Prostate gland (tissue), 2 donors: ENCODE measurements around the gene ZFYVE16. TPM values are rescaled to one million over a fixed set of nuclear protein-coding genes. Genes with fewer than 3 reads are reported as not detected.
"Not testable (repeated sequence)": the region's sequence is repeated elsewhere in the genome, so short reads cannot be mapped to it uniquely, and the experiment has no call there.

Experiments
- DNase-seq: peaks from one replicate; pipeline ENCODE4 v3.0.0-alpha.2; 2019; ENCODE audit warnings: low spot score
- H3K27ac ChIP-seq, 2 donors: fragments of 200-600 bp; sonication (generic); 2 replicates each; pipeline ENCODE4 v1.5.1; 2017 to 2019
- H3K27me3 ChIP-seq: fragments of 200-600 bp; sonication (generic); replicated peaks from 2 replicates; pipeline ENCODE4 v1.5.1; 2019; ENCODE audit not compliant: insufficient read depth
- H3K36me3 ChIP-seq, 2 donors: fragments of 200-600 bp; sonication (generic); 1 replicate in 1 of 2; 2 replicates in 1 of 2; pipeline versions ENCODE4 v1.5.1 to v1.8.1; 2017 to 2019
- H3K4me1 ChIP-seq: fragments of 200-600 bp; sonication (generic); replicated peaks from 2 replicates; pipeline ENCODE4 v1.5.1; 2019
- H3K4me3 ChIP-seq, 2 donors: fragments of 200-600 bp; sonication (generic); 2 replicates each; pipeline ENCODE4 v1.5.1; 2017 to 2019
- H3K9me3 ChIP-seq: fragments of 200-600 bp; sonication (generic); 2 replicates; pipeline ENCODE4 v1.5.1; 2017
- POLR2A ChIP-seq: fragments of 450-650 bp; IDR thresholded peaks from one replicate; pipeline ENCODE4 v1.6.1; 2016; ENCODE audit warnings: antibody characterized with exemption, mild to moderate bottlenecking
- POLR2AphosphoS5 ChIP-seq: sonication (generic); formaldehyde crosslinking; IDR thresholded peaks from one replicate; pipeline ENCODE4 v1.6.1; 2017; ENCODE audit warnings: antibody characterized with exemption
- WGBS: methylation state at CpG from one replicate; pipeline ENCODE4 v1.1.5; 2018; 5-methylcytosine and 5-hydroxymethylcytosine counted together
- intact Hi-C: fragments of 100-400 bp; cut with DNase I; formaldehyde crosslinking; loops from one replicate; pipeline ENCODE4 v1.14.2; 2022
- total RNA-seq, 2 donors: library from RNA; depleted of rRNA; stranded (reverse); fragments of >200 nt; gene quantifications; one replicate each; pipeline ENCODE4 v1.1.0, GENCODE V29; 2016
- TF ChIP-seq, protein P1 (sequence below), 4 experiments: fragments of 200-600 bp in 2 of 4; fragments of 450-650 bp in 2 of 4; sonication (generic) in 2 of 4; IDR thresholded peaks; 1 replicate in 3 of 4; 2 replicates in 1 of 4; pipeline ENCODE4 v1.5.1; 2016 to 2019; ENCODE audit warnings: antibody characterized with exemption in 4 of 4, mild to moderate bottlenecking in 2 of 4, moderate library complexity in 2 of 4

The ZFYVE16 gene
- total RNA-seq, 2 donors from 2014 or later, result 29.4 to 41.1 TPM

DNA sequence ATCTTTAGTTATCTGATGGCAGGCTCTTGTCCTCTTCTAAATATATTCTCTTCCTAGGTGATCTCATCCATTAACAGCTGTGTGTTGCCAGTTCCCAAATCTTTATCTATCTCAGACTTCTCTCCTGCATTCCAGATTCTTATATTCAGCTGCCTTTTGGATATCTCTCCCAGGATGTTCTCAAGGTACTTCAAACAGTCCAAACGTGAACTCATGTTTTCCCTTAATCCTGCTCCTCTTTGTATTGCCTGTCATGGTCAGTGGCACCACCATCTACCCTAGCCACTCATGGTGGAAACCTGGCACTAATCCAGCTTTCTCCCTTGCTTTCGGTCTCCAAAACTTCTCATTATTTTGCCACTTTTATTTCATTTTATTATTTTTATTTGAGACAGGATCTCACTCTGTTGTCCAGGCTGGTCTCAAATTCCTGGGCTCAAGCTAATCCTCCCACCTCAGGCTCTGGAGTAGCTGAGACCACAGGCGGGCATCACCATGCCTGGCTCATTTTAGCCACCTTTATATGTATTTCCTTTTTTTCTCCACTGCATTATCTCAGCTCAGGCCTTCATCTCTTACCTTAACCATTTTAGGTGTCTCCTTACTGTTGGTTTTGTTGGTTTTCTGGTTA is 3.8 kb downstream of the ZFYVE16 start:
- Histone ChIP-seq H3K27me3 (no peaks in the 10 kb centered on the region), H3K9me3 (no peaks in the 10 kb centered on the region), H3K27ac (no peak overlapping the region), H3K4me1 (no peaks in the 10 kb centered on the region), H3K4me3 (no peak overlapping the region), H3K36me3 (no peaks in the 10 kb centered on the region)
- WGBS, result 74% methylated on average over 3 of the region's 3 CpGs
- intact Hi-C loops, result no loop called here
- TF ChIP-seq, protein P1, sequence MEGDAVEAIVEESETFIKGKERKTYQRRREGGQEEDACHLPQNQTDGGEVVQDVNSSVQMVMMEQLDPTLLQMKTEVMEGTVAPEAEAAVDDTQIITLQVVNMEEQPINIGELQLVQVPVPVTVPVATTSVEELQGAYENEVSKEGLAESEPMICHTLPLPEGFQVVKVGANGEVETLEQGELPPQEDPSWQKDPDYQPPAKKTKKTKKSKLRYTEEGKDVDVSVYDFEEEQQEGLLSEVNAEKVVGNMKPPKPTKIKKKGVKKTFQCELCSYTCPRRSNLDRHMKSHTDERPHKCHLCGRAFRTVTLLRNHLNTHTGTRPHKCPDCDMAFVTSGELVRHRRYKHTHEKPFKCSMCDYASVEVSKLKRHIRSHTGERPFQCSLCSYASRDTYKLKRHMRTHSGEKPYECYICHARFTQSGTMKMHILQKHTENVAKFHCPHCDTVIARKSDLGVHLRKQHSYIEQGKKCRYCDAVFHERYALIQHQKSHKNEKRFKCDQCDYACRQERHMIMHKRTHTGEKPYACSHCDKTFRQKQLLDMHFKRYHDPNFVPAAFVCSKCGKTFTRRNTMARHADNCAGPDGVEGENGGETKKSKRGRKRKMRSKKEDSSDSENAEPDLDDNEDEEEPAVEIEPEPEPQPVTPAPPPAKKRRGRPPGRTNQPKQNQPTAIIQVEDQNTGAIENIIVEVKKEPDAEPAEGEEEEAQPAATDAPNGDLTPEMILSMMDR (IDR thresholded peaks at IDR 0.05), result no peak
- TF ChIP-seq POLR2A (no peak), POLR2AphosphoS5 (no peak)
- DNase-seq, result no peak

DNA sequence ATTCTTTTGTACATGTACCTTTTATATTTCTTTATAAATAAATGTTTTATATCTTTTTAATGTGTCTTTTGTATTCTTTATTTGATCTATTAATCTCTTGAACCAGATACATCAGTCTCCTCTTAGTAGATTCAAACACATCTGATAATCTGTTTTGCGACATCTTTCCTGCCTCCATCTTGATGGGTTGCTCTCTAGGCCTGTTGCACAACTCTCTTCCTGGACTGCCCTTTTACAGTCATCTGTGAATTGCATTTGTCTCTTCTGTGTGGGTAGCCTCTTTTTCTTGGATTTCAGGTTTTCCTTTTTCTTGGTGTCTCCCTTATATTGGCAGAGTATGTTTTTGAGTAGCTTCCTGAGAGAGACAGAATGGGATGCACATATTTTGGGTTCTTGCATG is 6.2 kb downstream of the ZFYVE16 start:
- intact Hi-C loops, result no loop called here
- Histone ChIP-seq H3K36me3 (no peaks in the 10 kb centered on the region), H3K4me3 (no peak overlapping the region), H3K4me1 (no peaks in the 10 kb centered on the region), H3K9me3 (no peaks in the 10 kb centered on the region), H3K27ac (no peak overlapping the region), H3K27me3 (no peaks in the 10 kb centered on the region)
- WGBS, result 95% methylated on average over 1 of the region's 1 CpG
- DNase-seq, result no peak
- TF ChIP-seq POLR2AphosphoS5 (no peak), POLR2A (no peak)
- TF ChIP-seq, protein P1 (IDR thresholded peaks at IDR 0.05), result no peak

DNA sequence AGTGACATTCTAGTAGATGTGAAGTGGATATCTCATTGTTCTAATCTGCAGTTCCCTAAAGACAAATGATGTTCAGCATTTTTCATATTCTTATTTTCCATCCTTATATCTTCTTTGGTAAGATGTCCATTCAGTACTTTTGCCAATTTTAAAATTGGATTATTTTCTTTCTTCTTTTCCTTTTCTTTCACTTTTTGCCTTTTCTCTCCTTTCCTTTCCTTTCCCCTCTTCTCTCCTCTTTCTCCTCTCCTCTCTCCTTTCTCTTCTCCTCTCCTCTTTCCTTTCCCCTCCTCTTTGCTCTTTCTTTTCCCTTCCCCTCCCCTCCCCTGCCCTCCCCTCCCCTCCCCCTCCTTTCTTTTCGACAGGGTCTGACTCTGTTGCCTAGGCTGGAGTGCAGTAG is 10.1 kb downstream of the ZFYVE16 start:
- TF ChIP-seq, protein P1 (IDR thresholded peaks at IDR 0.05), result no peak
- no peak for TF ChIP-seq POLR2A
- TF ChIP-seq POLR2AphosphoS5, result no peak
- no peak for DNase-seq
- Histone ChIP-seq H3K4me1 (no peaks in the 10 kb centered on the region), H3K9me3 (no peaks in the 10 kb centered on the region), H3K27ac (no peak overlapping the region), H3K4me3 (no peak overlapping the region), H3K27me3 (no peaks in the 10 kb centered on the region), H3K36me3 (no peaks in the 10 kb centered on the region)
- WGBS, result 100% methylated on average over 1 of the region's 1 CpG
- intact Hi-C loops, result no loop called here

DNA sequence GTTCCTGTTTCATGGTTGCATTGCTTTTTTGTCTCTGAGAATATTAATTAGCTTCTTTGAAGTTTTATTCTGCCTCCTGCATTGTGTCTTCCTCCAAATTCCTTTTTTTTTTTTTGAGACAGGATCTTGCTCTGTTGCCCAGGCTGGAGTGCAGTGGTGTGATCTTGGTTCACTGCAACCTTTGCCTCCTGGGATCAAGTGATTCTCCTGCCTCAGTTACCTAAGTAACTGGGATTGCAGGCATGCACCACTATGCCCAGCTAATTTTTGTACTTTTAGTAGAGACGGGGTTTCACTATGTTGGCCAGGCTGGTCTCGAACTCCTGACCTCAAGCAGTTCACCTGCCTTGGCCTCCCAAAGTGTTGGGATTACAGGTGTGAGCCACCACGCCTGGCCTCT is 16.5 kb downstream of the ZFYVE16 start:
- intact Hi-C loops, H3K4me3 ChIP-seq, H3K9me3 ChIP-seq, H3K36me3 ChIP-seq, H3K4me1 ChIP-seq, H3K27ac ChIP-seq, DNase-seq, H3K27me3 ChIP-seq: not testable (repeated sequence)
- WGBS, result 99% methylated on average over 3 of the region's 3 CpGs

DNA sequence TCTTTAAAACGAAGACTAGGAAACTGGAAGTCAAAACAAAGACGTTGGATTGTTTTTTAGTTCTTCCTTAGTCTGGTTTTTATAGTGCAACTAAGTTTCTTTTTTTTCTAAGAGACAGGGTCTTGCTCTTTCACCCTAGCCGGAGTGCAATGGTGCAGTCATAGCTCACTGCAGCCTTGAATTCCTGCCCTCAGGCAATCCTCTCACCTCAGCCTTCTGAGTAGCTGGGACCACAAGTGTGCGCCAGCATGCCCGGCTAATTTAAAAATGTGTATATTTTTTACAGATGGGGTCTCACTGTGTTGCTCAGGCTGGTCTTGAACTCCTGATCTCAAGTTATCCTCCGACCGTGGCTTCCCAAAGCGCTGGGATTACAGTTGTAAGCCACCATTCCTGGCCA is 27.6 kb downstream of the ZFYVE16 start:
- no peaks in the 10 kb centered on the region for H3K27me3 ChIP-seq
- TF ChIP-seq POLR2AphosphoS5 (no peak), POLR2A (no peak)
- TF ChIP-seq, protein P1 (IDR thresholded peaks at IDR 0.05), result no peak
- no peaks in the 10 kb centered on the region for H3K4me1 ChIP-seq
- H3K27ac ChIP-seq, result no peak overlapping the region
- H3K36me3 ChIP-seq, result peaks cover 0 to 4% of the 10 kb centered on the region in 2 donors
- WGBS, result 96% methylated on average over 8 of the region's 8 CpGs
- no peak for DNase-seq
- intact Hi-C loops, result no loop called here
- H3K9me3 ChIP-seq, result no peaks in the 10 kb centered on the region
- no peak overlapping the region for H3K4me3 ChIP-seq
